Epithelial cell of esophagus (primary cell): ENCODE data around the gene TMEM151B.

Experiments
- DNase-seq: peaks from one replicate; pipeline ENCODE4 v3.0.0; 2010; ENCODE audit warnings: low read depth
- H3K4me3 ChIP-seq: 2 replicates; pipeline ENCODE4 v1.5.1; 2011; ENCODE audit warnings: mild to moderate bottlenecking, low read length, control low read depth
- CTCF ChIP-seq: IDR thresholded peaks from 2 replicates; pipeline ENCODE4 v1.5.1; 2011; ENCODE audit warnings: low read depth, mild to moderate bottlenecking, low read length, control low read depth, inconsistent platforms; ENCODE audit not compliant: insufficient read depth; ENCODE audit errors: missing control alignments

Gene TMEM151B

GRCh38 chr6:44268095-44268628 lies 2.1 kb upstream of the TMEM151B start:
- peak; percentile 71 for DNase-seq
- H3K4me3 ChIP-seq = no peak overlapping the region
- TF ChIP-seq CTCF = peak; percentile 99

GRCh38 chr6:44269178-44269920 lies 901 bp upstream of the TMEM151B start:
- peak; percentile 68 for DNase-seq
- H3K4me3 ChIP-seq = no peak overlapping the region
- TF ChIP-seq CTCF = no peak

- no peak overlapping the region for H3K4me3 ChIP-seq
- no peak for DNase-seq
- TF ChIP-seq CTCF = no peak
These were observed 516 bp downstream of the TMEM151B start for GRCh38 chr6:44270526-44271405.

- DNase-seq = no peak
- TF ChIP-seq CTCF = no peak
- no peak overlapping the region for H3K4me3 ChIP-seq
These were observed 1.1 kb downstream of the TMEM151B start for GRCh38 chr6:44271406-44271723.

GRCh38 chr6:44271914-44272313 lies 1.7 kb downstream of the TMEM151B start:
- H3K4me3 ChIP-seq = no peak overlapping the region
- no peak for DNase-seq
- no peak for TF ChIP-seq CTCF

- no peak for DNase-seq
- H3K4me3 ChIP-seq = no peak overlapping the region
- TF ChIP-seq CTCF = no peak
These were observed 2.3 kb downstream of the TMEM151B start for GRCh38 chr6:44272529-44272928.
